Measurements from ENCODE around the gene OSM. TPM values are rescaled to one million over a fixed set of nuclear protein-coding genes. Genes with fewer than 3 reads are reported as not detected.

Gene OSM
- total RNA-seq, 1 donor from 2014 or later = not detected

DNA sequence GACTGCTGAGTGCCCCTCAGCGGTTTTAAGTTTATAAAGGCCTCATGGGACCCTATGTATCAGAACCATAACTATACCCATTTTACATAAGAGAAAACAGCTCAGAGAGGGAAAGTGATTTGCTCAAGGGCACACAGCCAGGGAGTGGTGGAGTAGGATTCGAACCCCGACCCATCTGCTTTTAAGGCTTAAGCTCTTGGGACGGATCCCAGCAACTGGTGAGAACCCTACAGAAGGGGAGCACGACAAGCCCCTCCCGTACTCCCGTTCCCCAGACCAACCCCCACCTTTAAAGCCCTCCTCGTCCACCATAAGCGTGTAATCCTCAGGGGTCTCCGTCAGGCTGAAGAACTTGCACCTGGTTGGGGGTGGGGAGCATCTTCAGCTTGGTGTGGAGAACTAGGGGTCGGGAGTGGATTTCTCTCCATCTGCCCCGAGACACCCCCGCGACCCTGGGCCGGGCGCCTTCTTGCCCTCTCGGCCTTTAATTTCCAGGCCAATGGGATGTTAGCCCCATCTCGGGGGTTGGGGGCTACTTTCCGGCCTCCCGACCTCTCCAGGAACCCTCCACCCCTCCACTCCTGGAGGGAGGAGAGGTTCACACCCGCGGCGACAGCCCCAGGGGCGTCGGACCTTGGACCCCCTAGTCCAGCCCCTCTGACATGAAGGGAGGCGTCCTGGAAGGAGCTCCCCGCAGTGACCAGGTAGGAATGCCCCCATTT is 21.9 kb upstream of the OSM start:
- peak overlapping the region; percentile 70 for H3K4me3 Mint-ChIP-seq
- peaks cover 15% of the 10 kb centered on the region for H3K4me1 Mint-ChIP-seq
- H3K36me3 Mint-ChIP-seq = peaks cover 12% of the 10 kb centered on the region
- TF ChIP-seq, protein P1, sequence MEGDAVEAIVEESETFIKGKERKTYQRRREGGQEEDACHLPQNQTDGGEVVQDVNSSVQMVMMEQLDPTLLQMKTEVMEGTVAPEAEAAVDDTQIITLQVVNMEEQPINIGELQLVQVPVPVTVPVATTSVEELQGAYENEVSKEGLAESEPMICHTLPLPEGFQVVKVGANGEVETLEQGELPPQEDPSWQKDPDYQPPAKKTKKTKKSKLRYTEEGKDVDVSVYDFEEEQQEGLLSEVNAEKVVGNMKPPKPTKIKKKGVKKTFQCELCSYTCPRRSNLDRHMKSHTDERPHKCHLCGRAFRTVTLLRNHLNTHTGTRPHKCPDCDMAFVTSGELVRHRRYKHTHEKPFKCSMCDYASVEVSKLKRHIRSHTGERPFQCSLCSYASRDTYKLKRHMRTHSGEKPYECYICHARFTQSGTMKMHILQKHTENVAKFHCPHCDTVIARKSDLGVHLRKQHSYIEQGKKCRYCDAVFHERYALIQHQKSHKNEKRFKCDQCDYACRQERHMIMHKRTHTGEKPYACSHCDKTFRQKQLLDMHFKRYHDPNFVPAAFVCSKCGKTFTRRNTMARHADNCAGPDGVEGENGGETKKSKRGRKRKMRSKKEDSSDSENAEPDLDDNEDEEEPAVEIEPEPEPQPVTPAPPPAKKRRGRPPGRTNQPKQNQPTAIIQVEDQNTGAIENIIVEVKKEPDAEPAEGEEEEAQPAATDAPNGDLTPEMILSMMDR (IDR thresholded peaks at IDR 0.05; ENCODE audit: unreplicated experiment) = no peak
- no peak for DNase-seq (ENCODE audit: low spot score in 2 of 2, unreplicated experiment in 2 of 2)
- peak overlapping the region; percentile 84 for H3K27ac Mint-ChIP-seq
- H3K27me3 Mint-ChIP-seq (ENCODE audit: low read depth) = no peaks in the 10 kb centered on the region
- no peaks in the 10 kb centered on the region for H3K9me3 Mint-ChIP-seq

DNA sequence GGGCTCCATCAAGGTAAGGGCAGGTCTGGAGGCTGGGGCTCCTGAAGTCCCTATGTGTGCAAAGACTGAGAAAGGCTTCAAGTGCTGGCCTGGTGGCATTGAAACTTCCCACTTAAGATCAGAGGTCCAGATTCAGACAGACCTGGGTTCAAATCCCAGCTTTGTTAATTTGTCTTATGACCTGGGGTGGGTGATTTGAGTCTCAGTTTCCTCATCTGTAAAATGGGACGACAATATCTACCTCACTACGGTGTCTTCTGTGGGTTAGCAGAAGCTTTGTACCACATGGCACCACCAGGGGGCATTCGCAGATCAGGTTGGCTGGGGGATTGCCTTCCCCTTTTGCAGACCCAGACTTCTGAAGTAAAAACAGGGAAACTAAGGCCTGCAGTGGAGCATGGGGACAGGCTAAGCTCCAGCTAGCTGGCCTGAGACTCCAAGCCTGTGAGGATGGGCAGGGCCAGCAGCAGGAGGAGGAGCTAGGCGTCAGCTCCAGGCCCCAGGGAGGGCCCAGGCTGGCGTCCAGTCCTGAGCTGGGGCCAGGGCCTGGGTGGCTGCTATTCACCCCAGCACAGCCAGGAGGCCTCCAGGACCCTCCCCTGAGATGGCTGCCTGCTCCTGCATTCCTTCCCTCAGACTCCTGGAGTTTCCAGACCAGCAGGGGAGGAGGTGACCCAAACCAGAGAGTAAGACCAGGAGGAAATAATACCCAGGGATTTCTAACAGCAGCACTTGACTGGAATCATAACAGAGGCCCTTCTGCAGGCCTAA is 21.2 kb upstream of the OSM start:
- H3K27ac Mint-ChIP-seq = peak overlapping the region; percentile 84
- DNase-seq (ENCODE audit: low spot score in 2 of 2, unreplicated experiment in 2 of 2) = peak; percentile 41 to 73
- H3K36me3 Mint-ChIP-seq = peaks cover 4% of the 10 kb centered on the region
- TF ChIP-seq, protein P1 (IDR thresholded peaks at IDR 0.05; ENCODE audit: unreplicated experiment) = peak; percentile 79
- H3K27me3 Mint-ChIP-seq (ENCODE audit: low read depth) = no peaks in the 10 kb centered on the region
- no peaks in the 10 kb centered on the region for H3K9me3 Mint-ChIP-seq
- peaks cover 15% of the 10 kb centered on the region for H3K4me1 Mint-ChIP-seq
- peak overlapping the region; percentile 70 for H3K4me3 Mint-ChIP-seq

DNA sequence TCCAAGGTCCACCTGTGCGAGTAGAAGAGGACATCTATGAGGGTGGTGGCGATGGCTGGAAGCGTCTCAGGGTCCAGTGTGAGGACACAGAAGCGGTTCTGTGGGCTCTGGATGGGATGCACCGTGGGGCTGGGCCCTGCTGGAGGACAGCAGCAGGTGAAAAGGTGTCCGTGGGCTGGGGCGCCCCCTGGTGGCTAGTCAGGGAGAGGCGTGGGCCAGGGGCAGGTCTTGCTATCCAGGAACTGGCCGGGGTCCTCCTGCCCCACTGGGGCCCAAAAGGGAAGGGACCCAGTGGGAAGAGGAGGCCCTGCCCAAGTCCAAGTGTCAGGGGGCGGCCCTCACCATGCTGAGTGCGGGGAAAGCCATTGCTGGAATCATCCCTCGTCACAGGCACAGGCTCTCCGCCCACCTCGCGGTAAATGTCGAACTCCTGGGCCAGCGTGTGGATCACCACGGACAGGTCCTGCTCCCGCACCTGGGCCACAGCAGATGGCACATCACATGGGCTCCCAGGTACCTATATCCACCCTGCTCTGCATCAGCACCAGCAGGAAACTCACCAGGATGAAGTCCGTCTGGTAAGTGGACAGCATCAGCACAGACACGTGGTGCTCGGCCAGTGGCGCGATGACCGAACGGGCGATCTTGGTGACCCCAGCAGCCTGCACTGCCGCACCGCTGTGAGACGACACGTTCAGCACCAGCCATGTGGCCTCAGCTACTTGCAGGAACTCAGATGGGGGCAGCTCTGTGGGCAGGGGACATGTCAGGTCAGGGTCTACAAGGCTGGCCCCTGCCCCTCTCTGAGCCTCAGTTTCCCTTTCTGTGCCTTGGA is 20.4 kb upstream of the OSM start:
- Mint-ChIP-seq H3K4me1 (peaks cover 15% of the 10 kb centered on the region), H3K36me3 (peaks cover 3% of the 10 kb centered on the region), H3K27ac (no peak overlapping the region), H3K27me3 (ENCODE audit: low read depth) (no peaks in the 10 kb centered on the region), H3K4me3 (no peak overlapping the region), H3K9me3 (no peaks in the 10 kb centered on the region)
- peak; percentile 65 to 84 for DNase-seq (ENCODE audit: low spot score in 2 of 2, unreplicated experiment in 2 of 2)
- TF ChIP-seq, protein P1 (IDR thresholded peaks at IDR 0.05; ENCODE audit: unreplicated experiment) = peak; percentile 91

DNA sequence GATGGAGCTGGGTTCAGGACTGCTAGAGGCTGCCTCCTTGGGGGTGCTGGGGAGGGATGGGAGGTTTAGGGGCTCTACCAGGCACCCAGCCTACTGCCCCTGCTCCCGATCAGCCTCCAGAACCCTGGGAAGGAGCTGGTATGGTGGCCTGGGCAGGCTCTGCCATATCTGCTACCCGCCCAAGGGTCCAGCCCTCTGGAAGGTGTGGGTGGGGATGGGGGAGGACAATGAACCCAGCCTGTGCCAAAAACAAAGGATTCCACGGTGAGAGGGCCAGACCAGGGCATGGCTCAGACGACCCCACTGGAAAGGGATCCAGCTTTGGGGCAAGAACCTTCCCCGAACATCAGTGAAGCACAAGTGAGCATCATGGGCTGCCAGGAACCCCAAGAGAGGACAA is 19.7 kb upstream of the OSM start:
- H3K27me3 Mint-ChIP-seq (ENCODE audit: low read depth) = no peaks in the 10 kb centered on the region
- H3K9me3 Mint-ChIP-seq = no peaks in the 10 kb centered on the region
- no peak overlapping the region for H3K4me3 Mint-ChIP-seq
- peaks cover 15% of the 10 kb centered on the region for H3K4me1 Mint-ChIP-seq
- no peak for DNase-seq (ENCODE audit: low spot score in 2 of 2, unreplicated experiment in 2 of 2)
- TF ChIP-seq, protein P1 (IDR thresholded peaks at IDR 0.05; ENCODE audit: unreplicated experiment) = no peak
- peaks cover 3% of the 10 kb centered on the region for H3K36me3 Mint-ChIP-seq
- H3K27ac Mint-ChIP-seq = no peak overlapping the region

DNA sequence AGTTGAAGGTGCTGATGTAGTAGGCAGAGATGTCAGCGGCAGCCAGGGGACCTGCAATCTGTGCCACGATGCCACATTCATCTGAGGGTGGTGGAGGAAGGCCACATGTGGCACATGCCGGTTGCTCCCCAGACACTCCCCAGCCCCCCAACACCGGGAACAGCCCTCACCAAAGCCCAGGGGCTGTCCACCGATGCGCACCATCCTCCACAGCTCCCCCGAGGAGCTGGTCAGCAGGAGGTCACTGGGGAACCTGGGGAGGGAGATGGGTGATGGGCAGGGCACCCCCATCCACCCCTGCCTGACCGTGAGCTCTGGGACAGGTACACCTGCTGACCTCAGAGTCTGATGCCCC is 19.2 kb upstream of the OSM start:
- no peaks in the 10 kb centered on the region for H3K9me3 Mint-ChIP-seq
- H3K27ac Mint-ChIP-seq = no peak overlapping the region
- H3K27me3 Mint-ChIP-seq (ENCODE audit: low read depth) = no peaks in the 10 kb centered on the region
- DNase-seq (ENCODE audit: low spot score in 2 of 2, unreplicated experiment in 2 of 2) = no peak
- TF ChIP-seq, protein P1 (IDR thresholded peaks at IDR 0.05; ENCODE audit: unreplicated experiment) = no peak
- H3K4me3 Mint-ChIP-seq = no peak overlapping the region
- peaks cover 3% of the 10 kb centered on the region for H3K36me3 Mint-ChIP-seq
- H3K4me1 Mint-ChIP-seq = peaks cover 12% of the 10 kb centered on the region
